ENCODE data around the gene EML5.

EML5 gene

GRCh38 chr14:88707088-88707487 is 85.7 kb downstream of the EML5 start:
- no peak for DNase-seq (ENCODE audit: low spot score)

DNA sequence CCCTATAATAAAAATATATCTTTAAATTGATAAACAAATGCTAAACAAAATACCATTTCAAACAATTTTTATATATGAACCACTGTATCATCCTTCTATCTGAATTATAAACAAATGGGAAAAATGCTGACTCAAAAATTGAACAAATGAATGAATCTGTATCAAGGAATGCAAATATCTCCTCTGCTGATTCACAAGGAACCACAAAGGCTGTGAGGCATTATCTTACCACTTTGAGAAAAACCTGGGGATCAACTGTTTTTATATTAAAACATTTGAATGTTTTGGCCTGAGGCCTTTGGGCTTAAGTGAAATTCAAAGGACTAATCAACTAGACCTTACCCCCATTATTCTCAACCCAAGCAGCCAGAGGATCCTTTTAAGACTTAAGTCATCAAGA is 86.3 kb downstream of the EML5 start:
- no peak for DNase-seq (ENCODE audit: low spot score)

DNA sequence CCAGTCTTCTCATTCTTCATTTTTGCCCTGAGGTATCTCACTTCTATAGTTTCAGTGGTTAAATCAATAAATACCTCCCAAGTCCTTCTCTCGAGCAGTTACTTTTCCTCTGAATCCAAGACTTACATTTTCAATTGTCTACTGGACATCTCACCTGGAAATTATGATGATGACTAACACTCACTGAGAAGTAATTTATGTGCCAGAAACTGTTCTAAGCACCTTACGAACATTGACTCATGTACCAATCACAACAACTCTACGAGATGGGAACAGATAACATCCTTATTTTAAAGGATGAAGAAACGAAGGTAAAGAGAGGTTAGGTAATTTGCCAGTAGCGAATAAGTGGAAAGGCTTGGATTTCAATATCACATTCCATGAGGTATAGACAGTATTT is 94.1 kb downstream of the EML5 start:
- no peak for DNase-seq (ENCODE audit: low spot score)

- DNase-seq (ENCODE audit: low spot score) = no peak
Measured at GRCh38 chr14:88695870-88696269, 96.9 kb downstream of the EML5 start.

DNA sequence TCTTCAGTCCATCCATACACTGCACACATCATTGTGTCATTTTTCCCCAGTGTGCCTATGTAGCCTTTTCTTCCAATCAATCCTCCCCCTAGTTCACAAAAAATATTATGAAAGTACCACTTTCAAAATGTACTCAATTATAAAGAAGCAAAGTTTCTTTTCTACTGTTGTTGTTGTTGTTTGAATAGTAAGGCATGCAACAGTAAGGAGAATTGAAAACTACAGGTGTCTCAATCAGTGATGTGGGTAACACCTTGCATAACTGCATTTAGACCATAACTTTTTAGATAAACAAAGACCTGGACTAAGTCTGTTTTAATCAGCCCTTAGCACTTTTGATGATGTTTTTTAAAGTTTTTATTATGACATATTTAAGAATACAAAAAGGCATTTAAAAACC is 104.4 kb downstream of the EML5 start:
- DNase-seq (ENCODE audit: low spot score) = no peak

- DNase-seq (ENCODE audit: low spot score) = no peak
Measured at GRCh38 chr14:88683119-88683518, 109.6 kb downstream of the EML5 start.

DNA sequence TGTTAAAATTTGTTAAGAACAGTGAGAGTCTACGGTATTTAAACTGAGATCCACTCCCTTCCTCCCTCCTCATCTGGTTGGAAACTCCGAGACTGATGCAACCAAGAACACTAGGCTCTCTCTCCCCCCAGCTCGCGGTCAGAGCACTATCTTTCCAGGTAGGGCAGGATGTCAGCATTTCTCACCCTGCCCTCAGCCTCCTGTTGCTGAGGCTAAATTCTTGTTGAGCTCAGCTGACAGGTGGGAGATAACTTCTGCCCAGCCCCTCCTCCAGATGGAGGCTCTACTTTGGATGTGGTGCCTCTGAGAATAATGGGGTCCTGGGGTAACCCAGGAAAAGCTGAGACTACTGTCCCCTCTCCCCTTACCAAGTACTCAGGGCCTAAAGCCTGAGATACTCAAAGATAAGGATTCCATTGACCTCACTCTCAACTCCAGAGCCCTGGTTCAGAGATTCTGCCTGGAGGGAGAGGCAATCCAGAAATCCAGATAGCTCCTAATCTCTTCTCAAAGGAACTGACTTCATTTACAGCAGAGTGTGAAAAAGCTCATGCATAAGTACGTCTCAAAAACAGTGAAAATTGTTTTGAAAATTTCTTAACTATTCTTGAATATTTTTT is 110.1 kb downstream of the EML5 start:
- DNase-seq (ENCODE audit: low spot score) = no peak

DNA sequence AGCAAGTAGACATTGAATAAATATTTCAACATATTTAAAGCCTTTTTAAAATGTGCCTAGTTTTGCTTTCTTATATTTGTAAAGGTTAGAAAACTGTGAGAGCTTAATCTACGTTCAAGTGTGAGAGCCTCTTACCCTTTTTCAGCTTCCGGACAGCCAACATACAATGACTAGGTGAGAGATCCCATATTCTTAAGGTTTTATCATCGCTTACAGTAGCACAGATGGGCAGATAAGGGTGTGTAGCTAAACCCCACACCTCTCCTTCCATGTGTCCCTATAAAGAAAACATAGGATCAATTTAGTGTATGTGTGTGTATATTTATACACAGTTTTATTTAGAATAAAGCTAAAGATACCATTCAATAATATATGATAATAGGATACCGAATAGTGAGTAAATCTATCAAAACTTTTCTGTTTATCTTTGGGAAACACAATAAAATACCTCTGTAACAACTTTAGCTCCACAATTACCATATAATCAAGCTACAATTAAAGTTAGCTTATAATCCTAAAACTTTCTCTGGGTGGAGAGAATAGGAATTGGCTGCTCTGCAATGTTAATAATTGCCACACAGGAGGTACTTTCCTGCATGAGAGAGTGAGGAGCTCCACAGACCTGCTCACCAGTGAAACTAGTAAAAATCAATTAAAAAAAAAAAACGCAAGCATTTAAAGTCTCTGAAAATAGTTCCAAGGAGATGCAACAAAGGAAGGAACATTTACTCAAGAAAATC is 110.8 kb downstream of the EML5 start:
- no peak for DNase-seq (ENCODE audit: low spot score)

GRCh38 chr14:88669346-88669745 is 123.4 kb downstream of the EML5 start:
- DNase-seq (ENCODE audit: low spot score) = no peak

- no peak for DNase-seq (ENCODE audit: low spot score)
Measured at GRCh38 chr14:88668448-88669116, 124.2 kb downstream of the EML5 start.

DNA sequence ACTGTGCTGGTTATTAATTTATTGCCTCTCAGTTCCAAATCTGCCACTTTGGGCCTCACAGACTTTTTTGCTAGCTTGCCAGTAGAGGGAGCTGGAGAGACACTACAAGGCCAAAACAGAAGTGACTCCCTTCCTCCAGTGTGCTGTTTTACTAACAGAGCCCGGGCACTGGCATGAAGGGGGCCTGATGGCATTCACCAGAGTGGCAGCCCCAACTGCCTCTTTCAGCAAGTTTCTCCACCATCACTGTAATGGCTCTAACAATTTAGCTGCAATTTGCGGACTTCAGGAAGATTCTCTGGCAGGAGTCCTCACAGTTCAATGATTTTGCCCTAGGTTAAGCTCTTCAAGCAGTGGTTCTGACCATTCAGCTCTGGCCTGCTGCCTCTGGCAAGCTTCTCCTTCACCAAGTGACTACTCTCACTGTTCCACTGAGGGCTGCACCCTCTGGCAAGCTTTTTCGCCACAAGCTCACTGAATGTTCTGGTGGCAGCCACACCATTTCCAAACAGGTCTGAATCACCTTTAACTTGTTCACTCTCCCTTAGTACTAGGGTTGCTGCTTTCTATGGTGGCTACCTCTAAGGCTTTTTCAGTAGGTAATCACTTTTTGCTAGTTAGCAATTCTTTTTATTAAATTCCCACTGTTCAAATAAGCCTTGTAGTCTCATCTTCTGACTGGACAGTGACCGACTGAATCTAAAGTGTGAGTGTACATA is 125.0 kb downstream of the EML5 start:
- DNase-seq (ENCODE audit: low spot score) = peak; percentile 66

GRCh38 chr14:88660056-88660455 is 132.7 kb downstream of the EML5 start:
- DNase-seq (ENCODE audit: low spot score) = no peak

DNA sequence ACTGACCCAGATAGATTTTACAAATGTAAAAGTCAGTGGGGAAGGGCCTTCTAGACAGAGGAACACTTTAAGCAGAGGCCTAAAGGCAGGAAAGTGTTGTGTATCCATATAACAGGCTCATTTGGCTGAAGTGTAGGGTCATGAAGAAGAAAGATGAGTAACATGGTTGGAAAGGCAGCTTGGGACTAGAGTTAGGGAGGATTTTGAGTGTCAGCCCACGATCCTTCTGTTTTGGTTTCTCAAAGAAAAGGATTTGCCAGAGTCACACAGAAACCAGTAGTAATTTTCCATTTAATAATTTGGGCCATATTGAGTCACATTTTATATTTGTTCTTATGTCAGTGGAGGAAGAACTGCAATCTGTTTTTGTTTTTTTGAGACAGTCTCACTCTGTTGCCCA is 153.5 kb downstream of the EML5 start:
- DNase-seq (ENCODE audit: low spot score) = no peak

- no peak for DNase-seq (ENCODE audit: low spot score)
Measured at GRCh38 chr14:88632512-88632911, 160.2 kb downstream of the EML5 start.

- DNase-seq (ENCODE audit: low spot score) = no peak
Measured at GRCh38 chr14:88631091-88631490, 161.7 kb downstream of the EML5 start.

DNA sequence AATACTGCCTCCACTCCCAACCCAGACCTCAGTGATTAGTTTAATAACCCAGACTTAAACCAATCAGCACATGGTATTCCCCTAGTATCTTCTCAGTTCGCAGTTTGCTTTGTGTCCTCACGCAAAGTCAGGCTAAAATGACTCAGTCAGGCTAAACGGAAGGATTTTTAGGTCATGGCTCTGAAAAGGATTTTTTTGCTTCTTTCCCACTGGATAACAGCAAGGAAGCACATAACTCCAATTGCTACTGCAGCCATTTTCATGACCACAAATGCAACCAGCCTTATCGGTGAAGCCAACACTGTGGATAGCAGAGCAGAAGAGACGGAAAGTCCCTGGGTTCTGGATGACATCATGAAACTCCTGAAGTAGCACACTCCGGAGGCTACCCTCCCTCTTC is 162.2 kb downstream of the EML5 start:
- no peak for DNase-seq (ENCODE audit: low spot score)

DNA sequence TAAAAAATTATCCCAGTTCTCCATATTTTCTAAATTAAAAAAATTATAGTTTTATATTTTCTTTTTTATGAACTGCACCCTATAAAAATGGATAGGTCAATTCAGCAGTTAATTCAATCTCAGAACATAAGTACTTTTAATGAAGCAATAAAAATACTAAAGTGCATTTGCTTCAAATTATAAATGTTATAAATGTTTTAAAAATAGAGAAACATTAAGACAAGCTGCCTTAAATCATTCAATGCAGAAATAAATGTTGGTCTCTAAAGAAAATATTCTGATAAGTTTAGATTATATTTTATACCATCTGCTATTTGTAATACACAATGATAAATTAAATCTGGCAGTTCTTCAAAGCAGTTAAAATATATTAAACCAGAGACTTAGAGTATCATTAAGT is 164.3 kb downstream of the EML5 start:
- no peak for DNase-seq (ENCODE audit: low spot score)

DNA sequence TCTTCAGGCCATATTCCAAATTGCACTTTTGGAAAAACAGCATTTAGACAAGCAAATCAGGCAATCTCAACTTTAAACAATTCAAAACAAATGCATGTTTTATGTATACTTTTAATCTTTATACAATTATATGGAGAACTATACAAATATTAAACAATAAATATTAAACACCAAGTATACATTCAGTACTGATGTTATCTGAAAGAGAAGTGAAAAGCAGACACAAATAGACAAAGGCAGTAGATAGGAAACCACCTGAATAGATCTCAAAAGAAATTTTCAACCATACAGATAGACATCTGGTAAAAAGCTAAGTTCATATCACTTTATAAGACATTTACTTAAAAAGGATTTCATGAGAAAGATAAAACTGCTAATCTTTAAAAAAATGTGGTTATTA is 164.7 kb downstream of the EML5 start:
- DNase-seq (ENCODE audit: low spot score) = no peak

GRCh38 chr14:88625671-88626070 is 167.1 kb downstream of the EML5 start:
- DNase-seq (ENCODE audit: low spot score) = no peak

- no peak for DNase-seq (ENCODE audit: low spot score)
Measured at GRCh38 chr14:88621100-88621499, 171.7 kb downstream of the EML5 start.

DNA sequence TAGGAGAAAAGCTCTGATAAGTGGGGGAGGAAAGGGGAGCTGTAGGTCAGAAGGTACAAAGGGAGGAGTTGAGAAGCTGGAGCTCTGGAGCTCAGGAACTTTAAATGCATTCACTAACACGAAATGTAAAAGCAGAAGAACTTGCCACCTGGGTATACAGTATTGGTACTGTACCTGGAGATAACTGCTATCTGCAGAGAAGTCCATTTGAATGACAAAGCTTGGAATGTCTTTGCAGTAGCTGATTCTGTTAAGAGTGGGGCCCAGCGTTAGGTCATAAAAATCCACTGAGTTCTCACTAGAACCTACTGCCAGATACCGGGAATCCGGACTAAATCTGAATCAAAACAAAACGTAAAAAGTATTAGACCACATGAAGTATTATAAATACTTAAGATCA is 174.3 kb downstream of the EML5 start:
- DNase-seq (ENCODE audit: low spot score) = no peak

DNA sequence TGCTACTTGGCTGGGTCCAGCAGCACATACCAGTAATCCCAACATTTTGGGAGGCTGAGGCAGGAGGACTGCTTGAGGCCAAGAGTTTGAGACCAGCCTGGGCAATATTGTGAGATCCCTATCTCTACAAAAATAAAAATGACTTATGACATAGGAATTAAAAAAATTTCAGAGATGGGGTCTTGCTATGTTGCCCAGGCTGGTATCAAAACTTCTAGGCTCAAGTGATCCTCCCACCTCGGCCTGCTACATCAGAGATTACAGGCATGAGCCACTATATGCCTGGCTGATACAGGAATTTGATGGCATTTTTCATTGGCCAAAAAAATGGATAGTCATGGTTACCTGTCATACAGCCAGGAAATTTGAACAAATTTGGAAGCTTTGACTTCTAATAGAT is 175.3 kb downstream of the EML5 start:
- DNase-seq (ENCODE audit: low spot score) = no peak

DNA sequence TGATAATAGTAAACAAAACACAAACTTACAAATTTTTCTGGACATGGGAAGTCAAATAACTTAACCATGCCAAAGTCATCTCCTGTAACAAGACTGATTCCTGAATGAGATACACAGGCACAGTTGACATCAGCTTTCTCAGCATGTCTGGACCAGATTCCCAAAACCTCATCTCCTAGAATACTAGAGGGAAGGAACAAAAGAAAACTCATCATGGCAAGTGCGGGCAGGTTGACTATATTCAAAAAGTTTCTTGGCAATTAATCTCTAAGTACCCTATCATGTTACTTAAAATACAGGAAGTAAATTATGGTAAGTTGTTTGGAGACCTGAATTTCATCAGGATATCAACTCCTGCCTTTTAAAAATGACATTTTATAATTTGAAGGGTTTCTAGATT is 176.1 kb downstream of the EML5 start:
- no peak for DNase-seq (ENCODE audit: low spot score)

Measured in kidney capillary endothelial cell (primary cell).